HG03378 (cell line): Measurements from ENCODE around the gene HLA-A.

Experiments
- ATAC-seq: cut with Tn5 transposase; IDR thresholded peaks from one replicate; pipeline ENCODE4 v1.9.1; 2021; ENCODE audit warnings: mild to moderate bottlenecking, moderate library complexity; ENCODE audit not compliant: unreplicated experiment

HLA-A gene

GRCh38 chr6:29984232-29984631 is 41.9 kb downstream of the HLA-A start:
- no peak for ATAC-seq

- ATAC-seq, result no peak
These were observed 42.7 kb downstream of the HLA-A start for GRCh38 chr6:29984992-29985391.

- ATAC-seq, result no peak
These were observed 43.9 kb downstream of the HLA-A start for GRCh38 chr6:29986179-29986781.

GRCh38 chr6:29989211-29989610 is 46.9 kb downstream of the HLA-A start:
- no peak for ATAC-seq

- ATAC-seq, result no peak
These were observed 48.6 kb downstream of the HLA-A start for GRCh38 chr6:29990931-29991330.

GRCh38 chr6:29992807-29993206 is 50.5 kb downstream of the HLA-A start:
- no peak for ATAC-seq

GRCh38 chr6:29994826-29995225 is 52.5 kb downstream of the HLA-A start:
- no peak for ATAC-seq

- ATAC-seq, result no peak
These were observed 53.0 kb downstream of the HLA-A start for GRCh38 chr6:29995340-29995777.
